Mammary epithelial cell (primary cell): ENCODE results near the gene HSF5.

Experiments
- CTCF ChIP-seq, 2 donors: IDR thresholded peaks in 1 of 2; conservative IDR thresholded peaks in 1 of 2; 2 replicates each; pipeline ENCODE4 v1.5.1; 2011 to 2012; ENCODE audit warnings: inconsistent platforms in 2 of 2, low read length in 2 of 2, mild to moderate bottlenecking in 2 of 2, control low read depth in 1 of 2, low read depth in 1 of 2; ENCODE audit not compliant: insufficient read depth in 1 of 2; ENCODE audit errors: extremely low read depth in 1 of 2
- EZH2 ChIP-seq: IDR thresholded peaks from 2 replicates; pipeline ENCODE4 v1.6.1; 2012; ENCODE audit warnings: low read length, inconsistent platforms, borderline replicate concordance

GRCh38 chr17:58402679-58403078 is 85.5 kb downstream of the HSF5 start:
- TF ChIP-seq CTCF (conservative IDR thresholded peaks at IDR 0.05 in 1 of 2, IDR thresholded peaks at IDR 0.05 in 1 of 2; ENCODE audit: extremely low read depth in 1 of 2, insufficient read depth in 1 of 2, low read depth in 1 of 2, low read length in 2 of 2) (no peak), EZH2 (no peak)
